ENCODE measurements around the gene TULP4. TPM values are rescaled to one million over a fixed set of nuclear protein-coding genes. Genes with fewer than 3 reads are reported as not detected.

TULP4 gene
- total RNA-seq, 2 donors from 2014 or later = 111 to 119 TPM

GRCh38 chr6:158269657-158270056 lies 42.6 kb upstream of the TULP4 start:
- Histone ChIP-seq H3K4me3 (no peak overlapping the region), H3K27me3 (replicated peaks; ENCODE audit: insufficient read depth) (no peaks in the 10 kb centered on the region), H3K9me3 (no peaks in the 10 kb centered on the region), H3K36me3 (no peaks in the 10 kb centered on the region), H3K27ac (no peak overlapping the region), H3K4me1 (replicated peaks) (no peaks in the 10 kb centered on the region)
- 47% methylated on average over 3 of the region's 3 CpGs for WGBS
- no peak for DNase-seq (ENCODE audit: low spot score)
- TF ChIP-seq, protein P1, sequence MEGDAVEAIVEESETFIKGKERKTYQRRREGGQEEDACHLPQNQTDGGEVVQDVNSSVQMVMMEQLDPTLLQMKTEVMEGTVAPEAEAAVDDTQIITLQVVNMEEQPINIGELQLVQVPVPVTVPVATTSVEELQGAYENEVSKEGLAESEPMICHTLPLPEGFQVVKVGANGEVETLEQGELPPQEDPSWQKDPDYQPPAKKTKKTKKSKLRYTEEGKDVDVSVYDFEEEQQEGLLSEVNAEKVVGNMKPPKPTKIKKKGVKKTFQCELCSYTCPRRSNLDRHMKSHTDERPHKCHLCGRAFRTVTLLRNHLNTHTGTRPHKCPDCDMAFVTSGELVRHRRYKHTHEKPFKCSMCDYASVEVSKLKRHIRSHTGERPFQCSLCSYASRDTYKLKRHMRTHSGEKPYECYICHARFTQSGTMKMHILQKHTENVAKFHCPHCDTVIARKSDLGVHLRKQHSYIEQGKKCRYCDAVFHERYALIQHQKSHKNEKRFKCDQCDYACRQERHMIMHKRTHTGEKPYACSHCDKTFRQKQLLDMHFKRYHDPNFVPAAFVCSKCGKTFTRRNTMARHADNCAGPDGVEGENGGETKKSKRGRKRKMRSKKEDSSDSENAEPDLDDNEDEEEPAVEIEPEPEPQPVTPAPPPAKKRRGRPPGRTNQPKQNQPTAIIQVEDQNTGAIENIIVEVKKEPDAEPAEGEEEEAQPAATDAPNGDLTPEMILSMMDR (IDR thresholded peaks at IDR 0.05) = no peak
- intact Hi-C loops (cut with DNase I) = no loop called here

DNA sequence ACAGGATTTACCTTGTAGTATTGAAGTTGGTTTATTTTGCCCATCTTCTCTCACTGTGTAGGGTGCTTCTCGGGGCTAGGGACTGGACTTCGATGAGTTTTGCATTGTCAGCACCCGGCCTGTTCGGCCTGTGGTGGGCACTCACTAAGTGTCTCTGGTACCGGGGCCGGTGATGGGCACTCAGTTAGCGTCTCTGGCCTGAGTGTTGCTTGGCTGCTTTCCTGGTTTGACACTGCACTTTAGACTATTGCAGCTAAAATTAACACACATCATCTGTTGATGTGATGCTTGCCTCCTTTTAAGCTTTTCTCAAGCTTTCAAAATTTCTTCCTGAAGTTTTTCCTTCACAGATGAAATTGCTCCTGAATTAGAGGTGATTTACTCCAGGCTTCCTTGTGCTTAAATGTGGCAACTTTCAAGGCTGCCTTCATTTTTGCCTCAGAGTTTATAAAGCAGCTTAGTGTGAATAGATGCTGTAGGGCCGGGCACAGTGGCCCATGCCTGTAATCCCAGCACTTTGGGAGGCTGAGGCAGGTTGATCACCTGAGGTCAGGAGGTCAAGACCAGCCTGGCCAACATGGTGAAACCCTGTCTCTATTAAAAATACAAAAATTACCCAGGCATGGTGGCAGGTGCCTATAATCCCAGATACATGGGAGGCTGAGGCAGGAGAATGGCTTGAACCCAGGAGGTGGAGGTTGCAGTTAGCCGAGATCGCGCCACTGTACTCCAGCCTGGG lies 41.7 kb upstream of the TULP4 start:
- intact Hi-C loops (cut with DNase I) = no loop called here
- WGBS = 85% methylated on average over 11 of the region's 11 CpGs
- no peaks in the 10 kb centered on the region for H3K9me3 ChIP-seq
- H3K4me1 ChIP-seq (replicated peaks) = no peaks in the 10 kb centered on the region
- H3K4me3 ChIP-seq = no peak overlapping the region
- no peak for TF ChIP-seq POLR2A (IDR thresholded peaks at IDR 0.05)
- no peak for TF ChIP-seq POLR2AphosphoS5 (IDR thresholded peaks at IDR 0.05)
- TF ChIP-seq, protein P1 (IDR thresholded peaks at IDR 0.05) = no peak
- H3K27me3 ChIP-seq (replicated peaks; ENCODE audit: insufficient read depth) = no peaks in the 10 kb centered on the region
- H3K36me3 ChIP-seq = no peaks in the 10 kb centered on the region
- H3K27ac ChIP-seq = no peak overlapping the region
- no peak for DNase-seq (ENCODE audit: low spot score)

DNA sequence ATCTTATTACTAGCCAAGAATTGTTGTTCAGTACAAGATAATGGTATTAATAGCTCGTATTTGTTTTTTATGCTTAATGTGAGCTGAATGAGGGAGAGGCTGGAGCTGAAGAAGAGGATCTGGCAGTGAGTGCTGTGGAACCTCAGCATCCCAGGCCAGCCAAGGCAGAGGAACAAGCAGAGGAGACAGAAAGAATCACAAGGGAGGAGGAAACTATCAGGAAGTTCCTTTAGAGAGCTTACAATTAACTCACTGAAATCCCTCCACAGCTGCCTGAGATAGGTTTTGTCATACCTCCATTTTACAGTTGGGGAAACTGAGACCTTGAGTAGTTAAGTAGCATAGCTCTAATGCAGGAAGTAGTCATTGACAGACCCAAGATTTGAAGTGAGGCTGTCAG lies 39.9 kb upstream of the TULP4 start:
- no peak overlapping the region for H3K4me3 ChIP-seq
- TF ChIP-seq POLR2AphosphoS5 (IDR thresholded peaks at IDR 0.05) = no peak
- TF ChIP-seq, protein P1 (IDR thresholded peaks at IDR 0.05) = no peak
- no peak for TF ChIP-seq POLR2A (IDR thresholded peaks at IDR 0.05)
- no peaks in the 10 kb centered on the region for H3K27me3 ChIP-seq (replicated peaks; ENCODE audit: insufficient read depth)
- 84% methylated on average over 1 of the region's 1 CpG for WGBS
- H3K4me1 ChIP-seq (replicated peaks) = no peaks in the 10 kb centered on the region
- no peak for DNase-seq (ENCODE audit: low spot score)
- intact Hi-C loops (cut with DNase I) = no loop called here
- H3K36me3 ChIP-seq = no peaks in the 10 kb centered on the region
- H3K9me3 ChIP-seq = no peaks in the 10 kb centered on the region
- H3K27ac ChIP-seq = no peak overlapping the region

GRCh38 chr6:158278004-158278403 lies 34.3 kb upstream of the TULP4 start:
- H3K27ac ChIP-seq = no peak overlapping the region
- no peaks in the 10 kb centered on the region for H3K36me3 ChIP-seq
- H3K27me3 ChIP-seq (replicated peaks; ENCODE audit: insufficient read depth) = no peaks in the 10 kb centered on the region
- no peaks in the 10 kb centered on the region for H3K4me1 ChIP-seq (replicated peaks)
- DNase-seq (ENCODE audit: low spot score) = no peak
- H3K4me3 ChIP-seq = no peak overlapping the region
- intact Hi-C loops (cut with DNase I) = no loop called here
- no peaks in the 10 kb centered on the region for H3K9me3 ChIP-seq
- TF ChIP-seq POLR2A (IDR thresholded peaks at IDR 0.05) = no peak
- WGBS = 80% methylated on average over 2 of the region's 2 CpGs

DNA sequence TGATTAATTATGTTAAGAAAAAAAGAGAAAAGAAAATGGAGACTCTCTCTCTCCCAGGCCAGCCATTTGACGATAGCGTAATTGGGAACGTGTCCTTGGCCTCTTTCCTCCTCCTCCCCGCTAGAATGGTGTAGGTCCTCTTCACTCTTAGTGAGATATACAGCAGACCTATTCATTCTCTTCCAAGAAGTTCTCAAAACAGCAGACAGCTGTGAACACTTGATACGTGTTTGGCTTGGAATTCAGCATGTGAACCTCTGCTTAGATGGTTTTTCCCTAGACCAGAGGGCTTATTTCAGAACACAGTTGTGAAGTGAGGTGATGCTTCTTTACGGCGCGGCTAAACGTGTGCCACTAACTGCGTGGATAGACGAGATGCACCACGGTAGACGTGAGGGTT lies 32.6 kb upstream of the TULP4 start:
- Histone ChIP-seq H3K27ac (no peak overlapping the region), H3K4me1 (replicated peaks) (no peaks in the 10 kb centered on the region), H3K27me3 (replicated peaks; ENCODE audit: insufficient read depth) (no peaks in the 10 kb centered on the region), H3K4me3 (no peak overlapping the region), H3K36me3 (no peaks in the 10 kb centered on the region), H3K9me3 (no peaks in the 10 kb centered on the region)
- TF ChIP-seq POLR2AphosphoS5 (IDR thresholded peaks at IDR 0.05) (no peak), POLR2A (IDR thresholded peaks at IDR 0.05) (no peak)
- TF ChIP-seq, protein P1 (IDR thresholded peaks at IDR 0.05) = no peak
- intact Hi-C loops (cut with DNase I) = loop anchor here (5.0 kb wide), 1 partner anchor 47 kb away; no protein-coding TSS in a partner anchor
- DNase-seq (ENCODE audit: low spot score) = no peak
- WGBS = 77% methylated on average over 13 of the region's 13 CpGs

Measured in prostate gland (tissue), 2 donors.